PC-9 (cell line): ENCODE measurements around the gene LKAAEAR1.

Source experiments
- EZH2 ChIP-seq: fragments of 200-600 bp; sonication (generic); IDR thresholded peaks from 2 replicates; pipeline ENCODE4 v1.8.0; 2017; ENCODE audit warnings: antibody characterized with exemption, low read depth
- TF ChIP-seq, protein P1 (sequence below): fragments of 200-600 bp; sonication (generic); conservative IDR thresholded peaks from 2 replicates; pipeline ENCODE4 v1.6.1; 2017; ENCODE audit warnings: mixed run types, antibody characterized with exemption, mild to moderate bottlenecking, moderate library complexity

DNA sequence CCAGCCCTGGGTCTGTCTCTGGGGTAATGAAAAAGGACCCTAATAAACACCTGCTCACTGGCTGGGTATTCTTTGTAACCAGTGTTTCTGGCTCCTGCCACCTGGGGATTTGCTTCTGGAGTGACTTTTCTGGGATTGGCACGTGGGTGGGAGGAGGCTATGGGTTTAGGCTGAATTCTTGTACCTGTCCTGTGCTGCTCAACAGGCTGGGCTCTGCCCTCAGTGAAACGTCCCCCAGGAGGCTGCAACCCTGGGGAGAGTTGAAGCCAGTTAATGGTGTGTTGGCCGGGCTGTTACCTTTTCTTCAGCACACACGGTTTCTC is 16.3 kb upstream of the LKAAEAR1 start:
- TF ChIP-seq, protein P1, sequence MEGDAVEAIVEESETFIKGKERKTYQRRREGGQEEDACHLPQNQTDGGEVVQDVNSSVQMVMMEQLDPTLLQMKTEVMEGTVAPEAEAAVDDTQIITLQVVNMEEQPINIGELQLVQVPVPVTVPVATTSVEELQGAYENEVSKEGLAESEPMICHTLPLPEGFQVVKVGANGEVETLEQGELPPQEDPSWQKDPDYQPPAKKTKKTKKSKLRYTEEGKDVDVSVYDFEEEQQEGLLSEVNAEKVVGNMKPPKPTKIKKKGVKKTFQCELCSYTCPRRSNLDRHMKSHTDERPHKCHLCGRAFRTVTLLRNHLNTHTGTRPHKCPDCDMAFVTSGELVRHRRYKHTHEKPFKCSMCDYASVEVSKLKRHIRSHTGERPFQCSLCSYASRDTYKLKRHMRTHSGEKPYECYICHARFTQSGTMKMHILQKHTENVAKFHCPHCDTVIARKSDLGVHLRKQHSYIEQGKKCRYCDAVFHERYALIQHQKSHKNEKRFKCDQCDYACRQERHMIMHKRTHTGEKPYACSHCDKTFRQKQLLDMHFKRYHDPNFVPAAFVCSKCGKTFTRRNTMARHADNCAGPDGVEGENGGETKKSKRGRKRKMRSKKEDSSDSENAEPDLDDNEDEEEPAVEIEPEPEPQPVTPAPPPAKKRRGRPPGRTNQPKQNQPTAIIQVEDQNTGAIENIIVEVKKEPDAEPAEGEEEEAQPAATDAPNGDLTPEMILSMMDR: no peak
- no peak for TF ChIP-seq EZH2
